NCI-H1694 (cell line): ENCODE data around the gene MSI2.
"Not testable (repeated sequence)": the region's sequence is repeated elsewhere in the genome, so short reads cannot be mapped to it uniquely, and the experiment has no call there.

Experiments
- DNase-seq: peaks from one replicate; lab custom pipeline; 2025; lab: John Stamatoyannopoulos, UW

MSI2 gene

GRCh38 chr17:57255776-57256681 lies at the start of gene MSI2:
Gene MSI2, plus strand, starts transcription at chr17:57256523. Its CDS starts 220 bp downstream, at chr17:57256743.
- no peak for DNase-seq

- DNase-seq = no peak
Measured at GRCh38 chr17:57206928-57207327, 49.4 kb upstream of the MSI2 start.

GRCh38 chr17:57207396-57207795 lies 48.9 kb upstream of the MSI2 start:
- no peak for DNase-seq

GRCh38 chr17:57210224-57210553 lies 46.1 kb upstream of the MSI2 start:
- DNase-seq = no peak

DNA sequence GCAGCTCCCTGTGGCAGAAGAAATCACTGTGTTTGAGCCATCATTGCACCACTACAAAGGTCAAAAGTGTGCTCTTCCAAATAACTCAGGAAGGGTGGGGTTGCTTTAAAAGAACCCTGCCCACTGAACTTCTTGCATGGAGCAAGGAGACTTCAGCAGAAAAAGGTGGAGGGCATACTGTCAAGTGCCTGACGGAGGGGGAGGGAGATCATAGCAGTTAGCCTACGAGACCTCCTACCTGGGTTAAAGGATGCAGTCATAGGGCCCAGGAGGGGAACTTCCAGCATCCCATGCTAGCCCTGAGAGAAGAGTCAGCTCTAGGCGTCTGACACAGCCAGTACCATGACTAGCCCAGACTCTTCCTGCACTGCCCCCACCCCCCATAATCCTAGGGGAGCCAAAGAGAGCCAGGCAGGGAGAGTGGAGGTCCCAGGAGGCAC lies 45.3 kb upstream of the MSI2 start:
- DNase-seq = no peak

DNA sequence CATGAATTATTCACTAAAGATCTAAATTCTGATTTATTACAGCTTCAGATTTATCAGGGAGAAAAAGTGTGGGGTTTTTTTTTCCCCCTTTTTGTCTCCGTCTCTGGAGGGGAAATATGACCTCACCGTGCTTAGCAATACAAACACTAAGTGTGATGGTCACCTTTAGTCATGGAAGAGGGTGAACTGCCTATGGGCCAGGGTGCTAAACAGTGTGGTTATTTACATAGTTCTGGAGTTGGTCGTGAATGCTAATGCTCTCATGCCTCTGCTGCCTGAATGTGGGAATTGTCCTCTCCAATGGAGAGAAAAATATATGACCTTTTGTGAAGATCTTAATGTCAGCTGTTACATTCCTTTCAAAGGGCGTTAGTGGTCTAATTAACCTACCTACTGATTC lies 44.8 kb upstream of the MSI2 start:
- DNase-seq = no peak

DNA sequence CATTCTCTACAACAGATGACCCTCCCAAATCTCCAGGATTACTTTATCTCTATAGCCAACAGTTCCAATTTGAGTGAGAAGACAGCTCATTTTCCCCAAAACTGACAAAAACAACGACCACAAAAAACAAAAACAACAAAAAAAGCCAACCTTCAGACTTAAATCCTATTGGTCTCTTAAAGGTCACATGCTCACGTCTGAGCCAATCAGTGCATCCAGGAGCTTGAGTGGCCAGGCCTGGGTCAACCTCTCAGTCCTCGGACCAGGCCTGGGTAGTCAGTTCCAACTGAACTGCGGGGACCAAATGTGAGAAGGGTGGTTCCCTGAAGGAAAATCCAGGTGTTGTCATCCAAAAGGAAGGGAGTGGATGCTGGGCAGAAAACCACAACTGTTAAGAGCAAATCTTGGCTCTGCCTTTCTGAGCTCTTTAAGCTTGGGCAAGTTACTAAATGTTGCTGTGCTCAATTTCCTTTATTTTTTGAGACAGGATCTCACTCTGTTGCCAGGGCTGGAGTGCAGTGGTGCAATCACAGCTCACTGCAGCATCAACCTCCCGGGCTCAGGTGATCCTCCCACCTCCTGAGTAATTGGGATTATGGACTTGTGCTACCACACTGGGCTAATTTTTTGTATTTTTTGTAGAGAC lies 43.0 kb upstream of the MSI2 start:
- no peak for DNase-seq

- no peak for DNase-seq
Measured at GRCh38 chr17:57215317-57215716, 41.0 kb upstream of the MSI2 start.

GRCh38 chr17:57221366-57222350 lies 34.7 kb upstream of the MSI2 start:
- no peak for DNase-seq

- not testable (repeated sequence) for DNase-seq
Measured at GRCh38 chr17:57222422-57222821, 33.9 kb upstream of the MSI2 start.

- DNase-seq = no peak
Measured at GRCh38 chr17:57225127-57225526, 31.2 kb upstream of the MSI2 start.

DNA sequence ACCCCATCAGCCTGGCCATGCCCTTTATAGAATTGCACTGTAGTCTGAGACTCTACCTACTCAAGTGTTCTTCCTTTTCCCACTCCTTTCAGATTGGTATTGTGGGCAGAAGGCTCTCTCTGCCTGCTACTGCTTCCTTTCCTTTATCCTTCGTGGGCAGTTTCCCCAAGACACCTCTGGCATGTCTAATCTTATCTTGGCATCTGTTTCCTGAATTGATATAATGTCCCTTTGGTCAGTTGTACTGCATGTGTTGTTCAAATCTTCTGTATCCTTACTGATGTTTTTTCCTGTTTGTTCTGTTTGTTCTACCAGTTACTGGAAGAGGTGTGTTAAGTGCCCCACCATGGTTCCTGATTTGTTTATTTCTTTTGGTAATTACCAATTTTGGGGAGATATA lies 29.5 kb upstream of the MSI2 start:
- DNase-seq = no peak

DNA sequence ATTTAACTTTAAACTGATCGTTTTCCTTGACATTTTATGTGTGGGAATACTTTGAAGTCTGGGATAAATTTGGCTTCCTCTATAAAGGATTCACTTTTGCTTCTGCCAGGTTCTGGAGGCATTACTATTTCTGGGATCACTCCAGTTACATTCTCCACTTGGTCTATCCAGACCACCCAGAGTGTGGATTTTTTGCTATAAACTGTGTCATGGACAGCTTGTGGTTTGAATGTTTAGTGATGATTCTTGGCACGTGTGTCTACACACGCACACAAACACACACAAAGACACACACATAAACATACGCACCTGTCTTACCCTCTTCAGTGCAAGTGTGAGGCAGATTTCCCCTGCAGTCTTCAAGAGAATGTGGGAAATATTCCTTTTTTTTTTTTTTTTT lies 27.4 kb upstream of the MSI2 start:
- no peak for DNase-seq

DNA sequence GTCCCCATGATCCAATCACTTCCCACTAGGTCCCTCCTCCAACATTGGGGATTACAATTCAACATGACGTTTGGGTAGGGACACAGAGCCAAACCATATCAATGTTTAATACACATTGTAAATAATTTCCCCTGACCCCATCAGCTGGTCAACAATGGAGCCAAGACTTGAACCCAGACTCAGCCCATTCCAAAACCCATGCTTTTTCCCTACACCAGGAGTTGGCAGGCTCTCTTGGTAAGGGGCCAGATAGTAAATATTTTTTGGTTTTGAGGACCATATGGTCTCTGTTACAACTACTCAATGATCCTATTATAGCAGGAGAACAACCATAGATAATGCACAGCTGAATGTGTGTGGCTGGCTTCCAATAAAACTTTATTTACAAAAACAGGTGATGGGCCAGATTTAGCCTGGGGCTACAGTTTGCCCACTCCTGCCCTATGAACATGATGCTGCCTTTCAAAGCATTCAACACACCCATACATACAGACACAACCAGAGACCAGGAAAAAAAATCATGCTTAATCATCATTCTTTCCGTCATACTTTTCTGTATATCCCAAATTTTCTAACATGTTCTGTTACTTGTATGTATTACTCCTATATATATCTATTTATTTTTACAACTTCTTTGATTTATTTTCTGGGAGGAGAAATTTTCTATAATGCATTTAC lies 22.1 kb upstream of the MSI2 start:
- peak; percentile 97 for DNase-seq

- DNase-seq = peak; percentile 26
Measured at GRCh38 chr17:57234739-57235092, 21.6 kb upstream of the MSI2 start.

- DNase-seq = no peak
Measured at GRCh38 chr17:57235124-57235523, 21.2 kb upstream of the MSI2 start.

GRCh38 chr17:57236686-57237299 lies 19.5 kb upstream of the MSI2 start:
- no peak for DNase-seq

DNA sequence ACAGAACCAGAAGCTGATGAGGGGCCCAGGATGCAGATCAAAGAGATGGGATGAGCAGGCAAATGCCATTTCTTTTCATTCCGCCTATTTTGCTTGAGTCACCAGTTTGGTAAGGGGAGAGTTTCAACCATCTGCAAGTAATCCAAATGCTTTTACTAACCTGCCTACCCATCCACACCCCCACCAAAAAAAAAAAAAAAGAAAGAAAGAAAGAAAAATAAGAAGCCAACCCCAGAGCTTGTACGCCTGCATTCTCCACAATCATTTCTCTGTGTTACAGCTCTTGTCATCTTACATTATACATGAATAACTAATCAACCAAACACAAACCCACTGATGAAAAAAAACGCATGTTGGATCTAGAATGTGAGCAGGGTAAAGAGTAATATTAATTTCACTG lies 15.7 kb upstream of the MSI2 start:
- DNase-seq = no peak

GRCh38 chr17:57242148-57242547 lies 14.2 kb upstream of the MSI2 start:
- peak; percentile 55 for DNase-seq

DNA sequence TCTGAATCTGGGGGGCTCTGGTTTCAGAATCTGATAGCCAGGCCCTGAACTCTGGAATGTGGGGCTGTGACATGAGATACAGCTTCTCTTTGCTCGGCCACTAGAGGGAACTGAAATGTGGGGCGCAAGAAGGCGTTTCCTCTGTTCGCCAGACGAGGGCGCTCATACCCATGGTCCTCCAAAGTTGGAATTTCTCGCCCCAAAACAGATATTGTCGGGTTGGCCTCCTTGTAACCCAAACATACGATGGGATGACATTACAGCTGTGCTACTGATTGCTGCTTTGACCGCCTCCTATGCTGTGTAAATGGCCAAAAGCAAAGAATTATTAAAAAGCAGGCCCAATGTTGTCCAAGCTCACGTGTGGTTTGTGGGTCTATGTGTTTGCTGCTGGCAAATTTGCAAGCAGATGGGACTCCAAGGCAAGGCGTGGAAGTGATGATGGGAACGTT lies 13.1 kb upstream of the MSI2 start:
- DNase-seq = peak; percentile 51

DNA sequence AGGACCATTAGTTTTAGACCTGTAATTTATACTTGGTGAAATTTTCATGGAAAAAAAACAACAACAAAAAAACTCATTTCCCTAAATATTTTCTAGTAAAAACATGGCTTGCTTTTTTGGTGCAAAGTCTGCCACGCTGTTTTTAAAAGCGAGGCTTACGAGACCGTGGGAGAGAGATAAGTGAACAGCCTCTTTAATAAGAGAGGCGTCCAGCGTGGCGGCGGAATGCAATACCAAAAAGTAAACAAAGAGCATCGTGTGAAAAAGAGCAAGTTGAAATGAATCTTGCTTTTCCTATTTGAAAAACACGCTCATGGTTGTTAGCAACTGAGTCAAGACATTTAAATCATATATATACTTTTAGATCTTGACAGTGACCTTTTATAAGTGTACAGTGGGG lies 10.5 kb upstream of the MSI2 start:
- DNase-seq = no peak
